GM18951 (cell line): ENCODE results near the gene DIP2B.

Experiments used
- POLR2A ChIP-seq: IDR thresholded peaks from 4 replicates; pipeline ENCODE4 v1.6.1; 2011; ENCODE audit warnings: mild to moderate bottlenecking; ENCODE audit not compliant: insufficient read length, insufficient read depth; ENCODE audit errors: extremely low read depth
- in situ Hi-C: fragments of 300-500 bp; cut with MboI; formaldehyde crosslinking; loops from one replicate; pipeline ENCODE4 v1.12.0; 2022; ENCODE audit warnings: low sequenced_read_pairs, mixed read lengths, inconsistent platforms; ENCODE audit not compliant: unreplicated experiment

The DIP2B gene

DNA sequence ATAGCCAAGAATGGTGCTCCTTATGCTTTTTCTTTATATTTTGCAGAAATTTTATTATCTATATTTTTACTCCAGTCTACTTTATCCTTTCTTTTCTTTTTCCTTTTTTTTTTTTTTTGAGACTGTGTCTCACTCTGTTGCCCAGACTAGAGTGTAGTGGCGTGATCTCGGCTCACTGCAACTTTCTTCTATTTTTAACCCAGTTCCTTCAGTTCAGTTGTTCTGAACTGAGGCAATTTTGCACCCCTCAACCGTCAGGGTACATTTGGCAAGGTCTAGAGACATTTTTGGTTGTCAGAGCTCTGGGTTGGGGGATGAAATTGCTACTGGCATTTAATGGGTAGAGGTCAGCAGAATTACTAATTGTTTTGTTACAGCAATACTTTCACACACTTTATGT lies 75.7 kb downstream of the DIP2B start:
- in situ Hi-C loops: no loop called here
- TF ChIP-seq POLR2A: no peak

DNA sequence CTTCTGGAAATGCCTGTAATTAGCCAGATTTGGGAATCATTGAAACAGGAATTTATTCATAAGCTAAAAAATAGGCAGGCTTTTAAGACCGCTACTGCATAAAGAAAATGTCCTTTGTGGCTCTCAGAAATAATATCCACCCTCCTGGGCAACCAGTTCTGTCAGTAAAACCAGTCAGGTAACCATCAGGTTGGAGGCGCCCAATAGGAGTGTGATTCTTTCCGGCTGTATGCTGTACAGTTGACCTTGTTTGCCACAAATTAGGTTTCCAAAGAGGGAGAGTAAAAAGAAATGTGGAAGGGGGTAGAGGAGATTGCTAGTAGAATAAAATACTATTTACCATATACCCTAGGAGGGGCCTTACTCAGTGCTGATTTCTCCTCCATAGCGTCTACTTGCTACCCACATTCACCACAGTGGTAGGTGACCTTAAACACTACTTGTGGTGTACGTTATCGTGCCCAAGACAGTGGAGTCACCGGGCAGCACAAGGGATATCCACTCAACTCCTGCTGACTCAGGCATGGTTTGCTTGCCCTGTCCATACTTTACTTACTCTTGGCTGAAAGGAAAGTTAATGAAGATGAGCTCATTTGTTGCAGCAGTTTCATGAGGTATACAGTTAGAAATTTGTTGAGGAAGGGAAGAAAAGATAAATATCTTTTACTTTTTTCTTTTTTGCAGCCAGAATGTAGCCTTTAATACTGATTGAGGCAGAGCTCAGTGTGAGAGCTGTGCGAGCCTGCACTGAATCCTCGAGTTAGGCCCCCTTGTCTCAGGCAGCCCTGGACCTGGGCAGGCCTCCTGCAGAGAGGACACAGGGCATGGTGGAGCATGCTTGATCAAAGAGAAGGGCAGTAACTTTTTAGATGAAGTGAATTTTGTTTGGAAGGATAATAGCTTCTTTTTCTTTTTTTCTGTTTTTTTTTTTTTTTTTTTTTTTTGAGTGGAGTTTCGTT lies 76.7 kb downstream of the DIP2B start:
- in situ Hi-C loops: no loop called here
- no peak for TF ChIP-seq POLR2A

DNA sequence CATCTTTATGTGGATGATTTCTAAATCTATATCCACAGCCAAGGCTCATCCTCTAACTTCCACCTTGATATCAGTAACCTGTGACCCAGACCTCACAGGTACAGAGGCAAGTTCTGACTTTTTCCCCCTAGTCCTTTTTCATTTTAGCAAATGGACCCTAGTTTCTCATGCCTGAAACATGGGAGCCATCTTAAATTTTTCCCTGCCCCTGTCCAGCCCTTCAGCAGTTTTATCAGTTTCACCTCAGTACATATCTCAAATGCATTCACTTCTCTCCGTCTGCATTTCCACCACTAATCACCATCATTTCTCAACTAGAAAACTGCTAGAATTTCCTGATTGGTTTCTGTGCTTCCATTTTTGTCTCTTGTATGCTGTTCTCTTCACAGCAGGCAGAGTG lies 79.3 kb downstream of the DIP2B start:
- TF ChIP-seq POLR2A: no peak
- in situ Hi-C loops: no loop called here

DNA sequence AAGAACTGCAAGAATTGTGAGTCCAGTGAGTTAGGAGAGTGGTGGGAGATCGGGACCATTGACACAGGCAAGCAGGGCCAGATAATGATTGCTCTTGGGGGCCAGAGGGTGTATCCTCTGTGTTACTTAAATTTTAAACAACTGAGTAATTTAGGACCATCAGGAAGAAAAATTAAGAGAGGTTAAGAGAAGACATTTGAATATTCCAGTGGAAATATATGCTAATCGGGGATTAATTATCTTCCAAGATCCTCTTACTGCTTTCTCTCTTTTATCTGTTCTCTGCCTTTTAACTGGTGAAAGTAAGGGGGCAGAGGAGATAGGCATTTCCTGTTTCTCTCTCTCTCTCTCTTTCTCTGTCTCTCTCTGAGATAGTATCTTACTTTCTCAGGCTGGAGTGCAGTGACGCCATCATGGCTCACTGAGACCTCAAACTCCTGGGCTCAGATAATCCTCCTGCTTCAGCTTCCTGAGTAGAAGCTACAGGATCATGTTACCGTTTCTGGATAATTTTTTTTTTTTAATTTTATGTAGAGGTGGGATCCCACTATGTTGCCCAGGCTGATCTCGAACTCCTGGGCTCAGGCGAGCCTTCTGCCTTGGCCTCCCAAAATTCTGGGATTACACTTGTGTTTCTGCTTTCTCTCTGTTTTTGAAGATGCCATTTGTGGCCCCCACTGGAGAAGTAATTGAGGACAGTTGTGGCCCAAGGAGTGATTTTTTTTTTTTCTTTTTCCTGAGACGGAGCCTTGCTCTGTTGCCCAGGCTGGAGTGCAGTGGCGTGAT lies 85.1 kb downstream of the DIP2B start:
- TF ChIP-seq POLR2A: no peak
- in situ Hi-C loops: no loop called here

DNA sequence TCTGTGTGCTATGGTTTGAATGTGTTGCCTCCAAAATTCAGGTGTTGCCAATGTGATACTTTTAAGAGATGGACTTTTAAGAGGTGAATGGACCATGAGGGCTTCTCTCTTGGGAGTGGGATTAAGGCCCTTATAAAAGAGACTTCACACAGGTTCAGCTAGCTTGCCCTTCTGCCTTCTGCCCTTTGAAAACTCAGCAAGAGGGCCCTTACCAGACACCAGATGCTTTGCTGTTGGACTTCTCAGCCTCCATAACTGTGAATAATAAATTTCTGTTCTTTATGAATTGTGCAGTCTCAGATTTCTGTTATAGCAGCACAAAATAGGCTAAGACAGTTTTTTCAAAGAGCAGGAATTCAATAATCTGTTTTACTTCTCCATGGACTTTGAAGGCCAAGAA lies 86.1 kb downstream of the DIP2B start:
- in situ Hi-C loops: no loop called here
- TF ChIP-seq POLR2A: no peak

DNA sequence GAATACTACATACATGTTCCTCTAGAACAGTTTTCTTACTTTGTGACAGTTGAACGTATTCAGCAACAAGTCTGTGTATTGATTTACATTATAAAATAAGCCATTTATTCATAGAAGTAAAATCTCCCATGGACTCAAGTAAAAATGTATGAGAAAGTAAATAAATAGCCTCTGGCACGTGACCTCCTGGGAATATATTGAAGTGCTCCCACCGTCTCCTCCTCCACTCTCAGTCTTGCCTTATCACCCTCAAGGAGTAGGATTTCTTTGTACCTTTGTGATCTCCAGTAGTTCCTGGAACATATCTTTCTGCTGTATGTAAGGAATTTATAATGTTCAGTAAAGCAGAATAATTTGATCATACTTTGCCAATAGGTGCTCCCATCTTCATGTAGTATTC lies 90.9 kb downstream of the DIP2B start:
- in situ Hi-C loops: no loop called here
- no peak for TF ChIP-seq POLR2A

DNA sequence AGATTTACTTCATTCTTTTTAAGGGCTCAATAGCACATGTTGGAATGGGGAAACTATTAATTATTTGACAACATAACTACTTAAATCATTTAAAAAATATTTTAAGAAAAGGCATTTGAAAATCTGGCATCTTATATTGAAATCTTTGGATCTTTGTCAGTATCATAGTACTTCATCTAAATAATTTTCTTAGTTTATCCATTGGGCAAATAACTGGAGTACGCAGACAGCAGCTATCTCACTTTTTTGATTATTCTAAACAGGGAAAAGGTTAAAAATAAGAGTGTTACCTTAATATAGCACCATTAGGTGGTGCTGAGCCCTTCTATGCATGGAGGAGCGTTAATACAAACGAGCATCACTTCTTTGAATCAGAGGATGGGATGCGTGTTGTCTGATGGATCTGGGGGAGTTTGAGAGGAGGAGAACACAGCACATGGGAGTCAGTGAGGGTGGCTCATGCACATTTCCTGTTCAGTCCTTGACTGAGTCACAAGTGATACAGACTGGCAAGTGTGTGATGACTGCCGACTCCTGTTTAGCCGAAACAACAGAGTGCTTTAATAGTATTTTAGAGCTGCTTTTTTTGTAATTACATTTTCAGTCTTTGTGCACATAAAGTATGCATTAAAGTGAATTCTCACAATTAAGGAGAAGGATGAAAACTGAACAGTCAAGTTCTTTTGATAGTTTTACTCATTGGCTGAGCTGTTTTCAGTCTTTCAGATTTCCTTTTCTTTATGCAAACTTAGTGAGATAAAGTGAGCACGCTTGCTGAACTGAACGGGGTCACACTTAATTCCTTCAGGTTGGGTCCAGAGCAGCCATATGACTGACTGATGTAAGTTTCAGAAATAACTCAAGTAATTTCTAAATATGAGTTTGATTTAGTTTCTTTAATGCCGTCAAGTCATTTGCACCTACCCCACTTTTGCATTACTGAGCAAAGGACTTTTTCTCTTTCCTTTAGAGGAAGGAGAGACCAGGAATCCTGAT lies 92.7 kb downstream of the DIP2B start:
- no peak for TF ChIP-seq POLR2A
- in situ Hi-C loops: no loop called here

DNA sequence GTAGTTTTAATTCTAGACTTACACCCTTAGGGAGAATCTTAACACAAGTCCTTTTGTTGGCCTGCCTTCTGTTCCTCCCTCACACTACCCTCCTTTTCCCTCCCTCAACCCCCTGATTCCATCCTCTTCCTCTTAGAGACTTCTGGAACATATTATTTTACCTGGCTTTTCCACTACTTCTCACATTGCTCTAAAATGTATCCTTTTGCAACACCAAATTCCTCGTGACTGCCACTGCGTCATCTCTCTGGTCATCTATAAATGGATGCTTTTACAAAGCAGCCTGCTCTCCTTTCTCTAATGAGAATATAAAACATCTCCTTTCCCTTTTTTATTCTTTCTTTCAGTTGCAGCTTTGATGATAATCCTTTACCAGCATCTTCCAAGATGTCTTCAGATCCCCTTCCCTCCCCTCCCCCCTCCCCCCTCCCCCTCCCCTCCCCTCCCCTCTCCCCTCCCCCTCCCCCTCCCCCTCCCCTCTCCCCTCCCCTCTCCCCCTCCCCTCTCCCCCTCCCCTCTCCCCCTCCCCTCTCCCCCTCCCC lies 93.6 kb downstream of the DIP2B start:
- in situ Hi-C loops: no loop called here
- no peak for TF ChIP-seq POLR2A

DNA sequence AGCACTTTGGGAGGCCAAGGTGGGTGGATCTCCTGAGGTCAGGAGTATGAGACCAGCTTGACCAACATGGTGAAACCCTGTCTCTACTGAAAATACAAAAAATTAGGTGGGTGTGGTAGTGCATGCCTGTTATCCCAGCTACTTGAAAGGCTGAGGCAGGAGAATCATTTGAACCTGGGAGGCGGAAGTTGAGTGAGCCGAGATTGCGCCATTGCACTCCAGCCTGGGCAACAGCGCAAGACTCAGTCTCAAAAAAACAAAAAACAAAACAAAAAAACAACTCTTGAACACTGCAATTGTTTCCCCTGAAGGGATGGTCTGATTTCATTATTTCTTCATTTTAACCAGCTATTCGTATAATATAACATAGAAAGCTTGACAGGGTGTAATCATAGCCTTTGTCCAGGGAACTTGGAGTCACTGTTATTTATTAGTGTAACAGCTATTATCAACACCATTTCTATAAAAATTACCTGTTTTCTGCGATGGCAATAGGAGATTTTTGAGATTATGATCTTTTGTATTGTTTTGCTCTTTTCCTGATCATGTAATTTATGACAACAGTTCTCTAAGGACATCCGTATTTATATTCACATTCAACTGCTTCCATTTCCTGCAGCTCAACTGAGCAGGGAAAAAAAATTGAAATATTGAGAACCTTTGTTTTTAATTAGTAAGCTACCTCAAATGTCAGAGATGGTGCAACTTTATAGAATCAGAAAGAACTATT lies 94.7 kb downstream of the DIP2B start:
- in situ Hi-C loops: no loop called here
- TF ChIP-seq POLR2A: no peak

DNA sequence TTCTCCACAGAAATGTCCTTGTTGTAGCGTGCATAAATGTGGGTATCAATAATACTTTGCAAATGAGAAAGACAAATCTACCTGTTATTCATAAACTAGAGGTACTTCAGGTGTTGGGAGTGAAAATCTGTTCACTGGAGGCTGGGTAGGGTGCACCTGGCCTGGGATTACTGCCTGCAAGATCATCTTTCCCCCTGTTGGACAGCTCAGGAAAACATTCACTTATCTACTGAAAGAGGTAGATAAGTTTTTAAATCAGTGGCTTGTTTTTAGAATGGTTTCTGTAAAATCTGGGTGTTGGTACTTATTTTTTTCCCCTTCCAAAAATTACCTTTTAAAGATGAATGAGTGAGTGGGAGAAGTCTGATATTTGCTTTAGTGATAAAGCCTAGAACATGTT lies 95.6 kb downstream of the DIP2B start:
- in situ Hi-C loops: no loop called here
- TF ChIP-seq POLR2A: no peak

DNA sequence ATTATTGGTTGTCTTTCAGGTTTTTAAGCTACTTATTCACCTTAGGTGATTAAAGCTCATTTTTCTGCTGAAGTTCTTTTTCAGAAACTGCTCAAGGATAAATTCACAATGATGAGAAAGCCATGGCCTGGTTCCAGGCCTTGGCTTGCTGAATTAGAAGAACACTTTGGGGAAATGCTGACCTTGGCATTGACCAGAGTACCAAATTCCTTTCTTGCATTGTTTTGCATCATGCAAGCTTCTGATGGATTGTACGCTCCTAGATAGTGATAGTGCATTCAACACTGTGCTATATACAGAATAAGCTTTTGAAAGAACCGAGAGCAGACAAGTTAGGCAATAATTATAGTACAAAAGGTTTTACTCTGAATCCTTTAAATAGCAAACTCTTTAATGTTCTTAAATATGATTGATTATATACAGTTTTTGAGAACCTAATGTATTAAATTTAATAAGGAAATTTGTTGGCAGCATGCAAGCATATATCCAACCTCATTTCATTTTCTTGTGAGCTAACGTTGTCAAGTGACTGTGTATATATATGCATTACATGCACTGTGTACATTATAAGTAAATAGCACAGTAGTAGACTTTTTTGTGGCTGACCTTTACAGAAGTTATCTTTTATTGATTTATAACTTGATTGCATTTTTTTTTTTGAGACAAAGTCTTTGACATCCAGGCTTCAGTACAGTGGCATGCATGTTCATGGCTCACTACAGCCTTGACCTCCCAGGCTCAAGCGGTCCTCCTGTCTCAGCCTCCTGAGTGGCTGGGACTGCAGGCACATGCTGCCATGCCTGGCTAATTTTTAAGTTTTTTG lies 99.2 kb downstream of the DIP2B start:
- in situ Hi-C loops: no loop called here

More for the DNA sequence above, 99.2 kb downstream of the DIP2B start:
- no peak for TF ChIP-seq POLR2A
